ENCODE data around the gene CD52. TPM values are rescaled to one million over a fixed set of nuclear protein-coding genes. Genes with fewer than 3 reads are reported as not detected.

Gene CD52
- total RNA-seq, 3 donors from 2014 or later = 6.9 to 17.8 (median 13.1) TPM

DNA sequence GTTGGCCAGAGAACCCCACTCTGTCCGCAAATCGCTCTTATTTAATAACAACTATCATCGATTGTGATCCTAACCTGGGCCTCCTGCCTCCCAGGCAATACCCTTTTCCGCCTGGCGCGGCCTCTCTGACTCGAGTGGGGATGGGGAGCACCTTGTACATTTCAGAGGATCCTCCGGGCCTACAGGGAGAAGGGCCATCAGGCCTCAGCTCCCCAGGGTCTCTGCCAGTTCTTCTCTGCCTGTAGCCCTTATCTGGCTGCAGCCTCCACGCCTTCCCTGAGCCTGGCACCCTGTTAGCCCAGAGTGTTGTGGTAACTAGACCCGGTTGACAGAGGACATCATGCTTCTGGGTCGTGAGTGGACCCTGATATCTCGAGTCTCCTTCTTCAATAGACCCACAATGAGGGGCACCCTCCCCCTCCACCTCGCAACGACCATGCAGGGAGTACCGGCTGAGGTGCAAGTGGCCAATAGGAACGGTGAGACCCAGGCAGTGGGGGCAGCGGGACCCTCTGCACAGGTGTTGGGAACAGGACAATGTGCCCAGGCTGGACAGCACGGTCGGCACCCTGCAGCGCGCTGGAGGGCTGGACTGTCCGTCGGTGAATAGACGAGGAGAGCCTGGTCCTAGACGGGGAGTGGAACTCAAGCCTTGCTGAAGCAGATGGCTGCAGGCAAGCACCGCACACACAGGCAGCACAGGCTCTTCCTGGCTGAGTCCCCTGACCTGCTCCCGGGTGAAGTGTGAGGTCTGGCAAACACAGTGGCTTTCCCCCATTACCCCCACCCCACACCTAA is 43.2 kb downstream of the CD52 start:
- H3K36me3 ChIP-seq (ENCODE audit: low read depth) = no peaks in the 10 kb centered on the region
- ATAC-seq (no peak), DNase-seq (no peak)
- no peak overlapping the region for H3K4me3 ChIP-seq
- no peaks in the 10 kb centered on the region for H3K9me3 ChIP-seq
- TF ChIP-seq, protein P1, sequence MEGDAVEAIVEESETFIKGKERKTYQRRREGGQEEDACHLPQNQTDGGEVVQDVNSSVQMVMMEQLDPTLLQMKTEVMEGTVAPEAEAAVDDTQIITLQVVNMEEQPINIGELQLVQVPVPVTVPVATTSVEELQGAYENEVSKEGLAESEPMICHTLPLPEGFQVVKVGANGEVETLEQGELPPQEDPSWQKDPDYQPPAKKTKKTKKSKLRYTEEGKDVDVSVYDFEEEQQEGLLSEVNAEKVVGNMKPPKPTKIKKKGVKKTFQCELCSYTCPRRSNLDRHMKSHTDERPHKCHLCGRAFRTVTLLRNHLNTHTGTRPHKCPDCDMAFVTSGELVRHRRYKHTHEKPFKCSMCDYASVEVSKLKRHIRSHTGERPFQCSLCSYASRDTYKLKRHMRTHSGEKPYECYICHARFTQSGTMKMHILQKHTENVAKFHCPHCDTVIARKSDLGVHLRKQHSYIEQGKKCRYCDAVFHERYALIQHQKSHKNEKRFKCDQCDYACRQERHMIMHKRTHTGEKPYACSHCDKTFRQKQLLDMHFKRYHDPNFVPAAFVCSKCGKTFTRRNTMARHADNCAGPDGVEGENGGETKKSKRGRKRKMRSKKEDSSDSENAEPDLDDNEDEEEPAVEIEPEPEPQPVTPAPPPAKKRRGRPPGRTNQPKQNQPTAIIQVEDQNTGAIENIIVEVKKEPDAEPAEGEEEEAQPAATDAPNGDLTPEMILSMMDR (IDR thresholded peaks at IDR 0.05) = no peak
- H3K4me1 ChIP-seq (ENCODE audit: low read depth) = peaks cover 35% of the 10 kb centered on the region
- intact Hi-C loops (cut with DNase I, micrococcal nuclease) = no loop called here

DNA sequence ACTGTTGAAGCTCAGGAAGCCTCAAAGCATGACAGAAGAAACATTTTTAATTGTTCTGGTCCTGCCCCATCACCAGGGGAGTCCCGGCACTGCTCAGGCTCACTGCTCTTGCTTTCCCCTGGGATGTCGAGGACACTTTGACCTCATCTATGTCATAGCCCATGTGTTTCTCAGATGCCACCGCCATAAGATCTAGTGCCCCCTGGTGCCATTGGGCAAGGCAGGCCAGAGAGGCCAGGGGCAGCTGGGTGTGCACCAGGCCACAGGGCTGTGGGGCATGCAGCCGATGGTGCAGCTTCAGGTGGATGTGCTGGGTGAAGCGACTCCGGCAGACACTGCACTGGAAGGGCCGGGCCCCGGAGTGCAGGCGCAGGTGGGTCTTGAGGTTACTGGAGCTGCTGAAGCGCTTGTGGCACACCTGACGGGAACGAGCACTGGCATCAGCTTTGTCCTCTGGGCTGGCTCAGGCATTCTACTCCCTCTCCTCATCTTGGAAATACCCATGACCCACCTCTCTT is 43.9 kb downstream of the CD52 start:
- Histone ChIP-seq H3K36me3 (ENCODE audit: low read depth) (no peaks in the 10 kb centered on the region), H3K4me1 (ENCODE audit: low read depth) (peaks cover 32% of the 10 kb centered on the region), H3K9me3 (no peaks in the 10 kb centered on the region), H3K4me3 (no peak overlapping the region)
- intact Hi-C loops (cut with DNase I, micrococcal nuclease) = no loop called here
- DNase-seq = no peak
- ATAC-seq = no peak
- TF ChIP-seq, protein P1 (IDR thresholded peaks at IDR 0.05) = no peak

DNA sequence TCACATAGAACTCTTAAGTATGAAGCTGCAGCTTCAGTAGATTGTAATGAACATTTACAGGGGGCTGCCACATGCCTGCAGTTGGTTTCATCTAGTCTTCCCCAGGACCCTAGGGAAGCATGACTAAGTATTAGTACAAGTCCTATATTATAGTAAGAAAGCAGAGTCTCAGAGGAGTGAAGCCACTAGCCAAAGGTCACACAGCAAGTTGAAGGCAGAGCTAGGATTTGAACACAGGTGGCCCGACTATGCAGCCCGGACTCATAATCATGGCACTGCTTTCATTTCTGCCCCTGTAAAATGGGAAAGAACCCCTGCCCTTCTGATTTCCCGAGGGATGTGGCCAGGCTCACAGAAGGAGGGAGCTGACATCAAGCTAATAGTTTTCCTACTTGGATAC is 44.6 kb downstream of the CD52 start:
- no peaks in the 10 kb centered on the region for H3K9me3 ChIP-seq
- H3K4me3 ChIP-seq = no peak overlapping the region
- ATAC-seq = no peak
- TF ChIP-seq, protein P1 (IDR thresholded peaks at IDR 0.05) = no peak
- H3K4me1 ChIP-seq (ENCODE audit: low read depth) = peaks cover 29% of the 10 kb centered on the region
- intact Hi-C loops (cut with DNase I, micrococcal nuclease) = no loop called here
- DNase-seq = no peak
- no peaks in the 10 kb centered on the region for H3K36me3 ChIP-seq (ENCODE audit: low read depth)

DNA sequence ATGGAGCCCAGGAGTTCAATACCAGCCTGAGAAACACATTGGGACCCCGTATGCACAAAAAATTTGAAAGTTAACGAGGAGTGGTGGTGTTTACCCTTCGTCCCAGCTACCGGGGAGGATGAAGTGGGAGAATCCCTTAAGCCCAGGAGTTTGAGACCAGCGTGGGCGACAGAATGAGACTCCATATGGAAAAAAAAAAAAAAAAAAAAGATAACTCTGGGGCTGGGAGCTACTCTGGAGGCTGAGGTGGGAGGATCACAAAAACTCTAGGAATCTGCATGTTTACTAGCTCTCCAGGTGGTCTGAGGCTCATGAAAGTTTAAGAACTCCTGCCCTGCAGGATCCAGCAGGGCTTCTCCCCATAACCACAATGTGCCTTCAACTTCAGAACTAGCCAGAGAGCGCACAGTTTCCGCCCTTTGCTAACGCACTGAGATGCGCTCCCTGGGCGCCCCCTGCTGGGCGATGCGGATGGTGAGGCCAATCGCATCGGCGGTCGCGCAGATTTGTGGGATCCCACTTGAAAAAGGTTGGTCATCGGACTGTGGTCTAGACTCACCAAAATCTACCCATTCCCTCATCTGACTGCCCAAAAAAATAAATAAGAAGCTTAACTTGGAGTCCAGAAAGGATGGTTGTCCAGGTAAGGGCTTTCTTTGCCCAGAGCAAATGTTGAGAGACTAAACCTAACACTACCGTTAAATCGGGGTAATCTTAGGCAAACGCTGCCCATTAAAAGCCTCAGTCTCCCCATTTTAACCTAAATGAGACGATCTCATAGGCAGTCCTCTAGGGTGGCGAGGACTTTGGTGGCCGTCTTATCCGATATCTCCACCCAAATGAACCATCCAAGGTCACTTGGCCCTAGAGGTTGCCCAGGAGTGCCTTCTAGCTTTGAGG is 46.0 kb downstream of the CD52 start:
- TF ChIP-seq, protein P1 (IDR thresholded peaks at IDR 0.05) = peak; percentile 71
- Histone ChIP-seq H3K9me3 (no peaks in the 10 kb centered on the region), H3K4me1 (ENCODE audit: low read depth) (peaks cover 18% of the 10 kb centered on the region), H3K4me3 (no peak overlapping the region), H3K36me3 (ENCODE audit: low read depth) (no peaks in the 10 kb centered on the region)
- ATAC-seq = peak; percentile 64
- DNase-seq = peak; percentile 80 to 93 (median 86)
- intact Hi-C loops (cut with DNase I, micrococcal nuclease) = no loop called here

DNA sequence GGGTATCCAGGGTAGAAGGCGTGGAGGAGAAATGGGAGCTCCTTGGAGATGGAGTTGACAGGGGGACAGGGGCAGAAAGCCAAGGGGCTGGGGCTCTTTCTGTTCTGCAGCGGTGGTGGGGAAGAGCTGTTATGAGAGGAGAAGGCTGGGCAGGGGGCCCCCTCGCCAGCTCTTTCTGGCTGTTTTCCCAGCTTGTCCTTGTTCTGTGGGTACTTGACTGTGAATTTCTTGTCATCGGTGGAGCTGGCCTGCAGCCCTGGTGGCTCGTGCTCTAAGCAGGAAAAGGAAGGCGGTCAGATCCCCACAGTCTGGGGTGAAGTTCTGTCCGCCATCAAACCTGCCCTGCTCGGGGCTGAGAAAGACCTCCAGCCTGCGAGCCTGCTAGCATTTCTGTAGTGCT is 47.2 kb downstream of the CD52 start:
- no peak for ATAC-seq
- intact Hi-C loops (cut with DNase I, micrococcal nuclease) = no loop called here
- TF ChIP-seq, protein P1 (IDR thresholded peaks at IDR 0.05) = no peak
- H3K4me1 ChIP-seq (ENCODE audit: low read depth) = peaks cover 10% of the 10 kb centered on the region
- no peak for DNase-seq
- no peak overlapping the region for H3K4me3 ChIP-seq
- no peaks in the 10 kb centered on the region for H3K9me3 ChIP-seq
- no peaks in the 10 kb centered on the region for H3K36me3 ChIP-seq (ENCODE audit: low read depth)

Measured in mucosa of descending colon (tissue), 3 donors.